GM12892 (cell line): ENCODE results near the gene PODXL.

Experiments
- DNase-seq: peaks from one replicate; pipeline ENCODE4 v3.0.0; 2011; ENCODE audit not compliant: insufficient read length
- FAIRE-seq: peaks from 2 replicates; lab custom pipeline; 2011; peaks lifted over from hg19 to GRCh38; lab: Jason Lieb, UNC
- POLR2A ChIP-seq: IDR thresholded peaks from 2 replicates; pipeline ENCODE4 v1.6.1; 2011; ENCODE audit warnings: low read depth, low read length, control low read depth
- POLR2AphosphoS5 ChIP-seq: IDR thresholded peaks from 2 replicates; pipeline ENCODE4 v1.6.1; 2011; ENCODE audit warnings: low read depth, low read length, control low read depth
- TAF1 ChIP-seq: IDR thresholded peaks from 2 replicates; pipeline ENCODE4 v1.6.1; 2011; ENCODE audit warnings: low read depth, mild to moderate bottlenecking, control low read depth, low read length, borderline replicate concordance

The PODXL gene

GRCh38 chr7:131544021-131544420 lies 12.4 kb downstream of the PODXL start:
- FAIRE-seq (no peak), DNase-seq (no peak)
- TF ChIP-seq TAF1 (no peak), POLR2A (no peak), POLR2AphosphoS5 (no peak)

GRCh38 chr7:131543298-131543697 lies 13.1 kb downstream of the PODXL start:
- no peak for FAIRE-seq
- DNase-seq = no peak
- no peak for TF ChIP-seq POLR2A
- TF ChIP-seq TAF1 = no peak
- no peak for TF ChIP-seq POLR2AphosphoS5

- no peak for FAIRE-seq
Measured at GRCh38 chr7:131540491-131541162, 15.8 kb downstream of the PODXL start.

GRCh38 chr7:131538813-131539179 lies 17.6 kb downstream of the PODXL start:
- TF ChIP-seq TAF1 (no peak), POLR2AphosphoS5 (no peak), POLR2A (no peak)
- FAIRE-seq (no peak), DNase-seq (no peak)

More at GRCh38 chr7:131540491-131541162, 15.8 kb downstream of the PODXL start:
- TF ChIP-seq TAF1 (no peak), POLR2AphosphoS5 (no peak), POLR2A (no peak)
- DNase-seq = no peak

- no peak for FAIRE-seq
- DNase-seq = no peak
- TF ChIP-seq POLR2AphosphoS5 (no peak), TAF1 (no peak), POLR2A (no peak)
Measured at GRCh38 chr7:131538071-131538812, 18.2 kb downstream of the PODXL start.

GRCh38 chr7:131537571-131537978 lies 18.9 kb downstream of the PODXL start:
- no peak for TF ChIP-seq POLR2AphosphoS5
- TF ChIP-seq POLR2A = no peak
- TF ChIP-seq TAF1 = no peak
- no peak for FAIRE-seq
- DNase-seq = no peak

- no peak for TF ChIP-seq POLR2A
- no peak for TF ChIP-seq POLR2AphosphoS5
- TF ChIP-seq TAF1 = no peak
- no peak for FAIRE-seq
Measured at GRCh38 chr7:131536361-131536849, 20.0 kb downstream of the PODXL start.

GRCh38 chr7:131533566-131534561 lies 22.6 kb downstream of the PODXL start:
- no peak for FAIRE-seq
- DNase-seq = no peak
- TF ChIP-seq POLR2A = no peak
- TF ChIP-seq POLR2AphosphoS5 = no peak
- TF ChIP-seq TAF1 = no peak

More at GRCh38 chr7:131536361-131536849, 20.0 kb downstream of the PODXL start:
- no peak for DNase-seq

- DNase-seq (no peak), FAIRE-seq (no peak)
- TF ChIP-seq POLR2AphosphoS5 (no peak), TAF1 (no peak), POLR2A (no peak)
Measured at GRCh38 chr7:131533151-131533559, 23.3 kb downstream of the PODXL start.

GRCh38 chr7:131532570-131533091 lies 23.8 kb downstream of the PODXL start:
- no peak for DNase-seq
- TF ChIP-seq POLR2AphosphoS5 (no peak), TAF1 (no peak), POLR2A (no peak)
- FAIRE-seq = no peak

GRCh38 chr7:131530137-131530536 lies 26.3 kb downstream of the PODXL start:
- no peak for FAIRE-seq
- no peak for DNase-seq
- TF ChIP-seq TAF1 (no peak), POLR2AphosphoS5 (no peak), POLR2A (no peak)
